ENCODE measurements around the gene GPR176. TPM values are rescaled to one million over a fixed set of nuclear protein-coding genes. Genes with fewer than 3 reads are reported as not detected.

The GPR176 gene
- total RNA-seq (2014; rRNA removed; shearing (Covaris generic)): 75.9 and 107 TPM in 2 replicates

DNA sequence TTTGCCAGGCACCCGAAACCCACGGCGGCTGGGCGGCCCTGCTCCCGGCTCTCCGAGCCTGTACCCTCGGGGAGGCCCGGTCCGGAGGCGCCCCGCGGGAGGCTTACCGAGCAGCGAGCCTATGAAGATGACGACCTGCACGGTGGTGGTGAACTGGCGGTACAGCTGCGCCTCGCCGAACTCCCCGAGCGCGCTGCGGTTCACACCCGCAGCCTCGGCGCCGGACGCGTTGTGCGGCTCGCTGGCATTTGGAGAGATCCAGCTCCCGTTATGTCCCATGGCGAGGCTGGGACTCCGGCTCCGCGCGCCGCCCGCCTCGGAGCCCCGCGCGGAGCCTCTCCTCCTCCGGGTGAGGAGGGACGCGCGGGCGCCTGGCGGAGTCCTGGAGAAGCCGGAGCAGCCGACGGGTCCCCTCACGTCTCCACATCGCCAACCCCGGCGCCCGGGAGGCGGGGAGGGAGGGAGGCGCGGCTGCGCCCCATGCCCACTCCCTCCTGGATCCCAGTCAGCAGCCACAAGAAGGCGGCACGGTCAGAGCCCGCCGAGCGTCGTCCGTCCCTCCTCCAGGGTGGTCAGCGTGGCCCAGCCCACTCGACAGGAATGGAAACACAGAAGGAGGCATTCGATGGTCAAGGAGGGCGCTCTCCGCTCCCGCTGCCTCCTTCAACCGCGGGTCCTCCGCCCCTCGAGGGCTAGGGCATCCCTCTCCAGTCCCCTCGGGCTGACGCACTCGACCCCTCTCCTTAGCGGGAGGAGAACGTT is at the start of gene GPR176:
Gene GPR176 (minus strand): TSS at position 519 of the 762 bp plus-strand sequence. CDS start 240 bp downstream, at position 279.
- DNase-seq (ENCODE audit: low read depth): peak; percentile 91

DNA sequence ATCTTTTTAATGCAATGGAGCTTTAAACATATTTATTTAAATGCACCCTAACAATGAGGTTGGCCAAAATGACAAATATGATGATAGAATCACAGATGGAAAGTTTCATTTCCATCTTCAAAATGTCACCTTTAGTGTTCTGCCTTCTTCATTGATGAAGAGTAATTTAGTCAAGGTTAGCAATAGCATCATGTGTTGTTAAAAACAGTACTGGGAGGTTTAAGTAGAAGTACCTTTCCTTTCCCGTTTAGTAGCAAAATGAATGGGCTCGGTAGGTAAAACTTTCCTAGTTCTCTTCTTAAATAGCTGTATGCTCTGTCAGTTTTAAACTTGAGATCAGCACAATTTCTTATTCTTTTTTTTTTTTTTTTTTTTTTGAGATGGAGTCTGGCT is 48.9 kb upstream of the GPR176 start:
- DNase-seq (ENCODE audit: low read depth): no peak

GRCh38 chr15:39968273-39969001 is 48.4 kb upstream of the GPR176 start:
- no peak for DNase-seq (ENCODE audit: low read depth)

- no peak for DNase-seq (ENCODE audit: low read depth)
These were observed 46.5 kb upstream of the GPR176 start for GRCh38 chr15:39966521-39966920.

- DNase-seq (ENCODE audit: low read depth): peak; percentile 24
These were observed 43.7 kb upstream of the GPR176 start for GRCh38 chr15:39963786-39964185.

DNA sequence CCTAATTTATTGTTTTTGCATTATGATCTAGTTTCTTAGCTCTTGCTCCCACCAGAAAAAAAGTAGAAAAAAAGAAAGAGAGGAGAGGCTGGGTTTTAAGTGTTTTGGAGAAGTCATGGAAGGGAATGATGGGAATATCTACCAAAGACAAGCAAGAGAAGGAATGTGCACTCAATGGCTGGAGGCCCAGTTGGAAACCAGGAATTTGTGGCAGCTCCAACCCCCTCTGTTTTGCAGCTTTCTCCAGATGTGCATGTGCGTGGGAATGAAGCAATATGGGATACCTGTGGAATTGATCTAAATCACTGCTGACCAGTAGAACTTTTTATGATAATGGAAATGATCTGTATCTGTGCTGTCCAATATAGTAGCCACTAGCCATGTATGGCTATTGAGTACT is 41.0 kb upstream of the GPR176 start:
- no peak for DNase-seq (ENCODE audit: low read depth)

DNA sequence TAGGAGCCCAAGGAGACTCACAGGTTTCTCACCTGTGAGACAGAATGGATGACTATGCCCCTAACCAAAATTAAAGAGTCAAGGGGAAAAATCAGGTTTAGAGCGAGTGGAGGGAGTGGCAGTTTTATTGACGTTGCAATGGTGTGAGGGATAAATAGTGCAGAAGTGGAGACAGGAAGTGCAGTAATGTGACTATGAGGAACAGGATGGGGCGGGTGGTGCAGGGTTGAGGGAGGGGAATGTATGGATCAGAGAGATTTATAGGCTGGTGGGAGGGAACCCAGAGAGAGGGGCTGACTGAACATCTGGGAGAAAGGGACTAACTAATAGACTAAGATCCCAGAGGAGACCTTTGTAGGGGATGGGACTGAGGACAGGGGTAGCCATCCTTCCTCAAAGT is 40.3 kb upstream of the GPR176 start:
- DNase-seq (ENCODE audit: low read depth): no peak

DNA sequence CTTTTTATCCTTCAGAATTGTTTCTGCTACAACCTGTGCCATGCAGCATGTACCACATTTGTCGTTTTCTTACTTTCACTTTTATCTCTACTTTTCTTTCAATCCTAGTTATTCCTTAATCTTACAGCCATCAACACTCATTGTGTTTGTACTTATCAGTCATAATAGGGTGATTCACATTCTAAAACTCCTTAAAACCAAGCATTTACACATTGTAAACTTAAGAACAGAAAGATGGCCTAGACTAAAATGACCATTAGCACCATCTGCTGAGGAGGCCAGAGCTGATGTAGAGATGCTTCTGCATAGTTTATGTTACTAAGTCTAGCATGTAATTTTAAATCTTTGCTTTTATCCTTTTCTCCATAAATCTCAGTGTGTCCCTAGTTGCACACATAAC is 39.3 kb upstream of the GPR176 start:
- DNase-seq (ENCODE audit: low read depth): no peak

DNA sequence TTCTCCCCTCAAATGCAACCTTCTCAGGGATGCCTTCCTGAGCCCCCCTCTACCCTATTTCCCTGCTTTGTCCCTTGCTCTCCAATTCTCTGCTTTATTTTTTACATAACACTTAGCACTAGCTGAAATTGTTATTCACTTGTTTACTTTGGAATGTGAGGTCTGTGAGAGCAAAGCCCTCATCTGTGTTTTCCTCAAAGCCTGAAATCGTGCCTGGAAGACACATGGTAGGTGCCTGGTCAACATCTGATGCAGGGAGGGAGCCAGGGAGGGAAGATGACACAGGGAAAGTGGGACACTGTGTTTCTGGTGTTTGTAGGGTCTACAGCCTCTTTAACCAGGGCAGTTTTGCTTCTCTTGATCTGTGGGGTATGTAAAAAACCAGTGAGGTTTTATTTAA is 37.4 kb upstream of the GPR176 start:
- no peak for DNase-seq (ENCODE audit: low read depth)

GRCh38 chr15:39953521-39953920 is 33.5 kb upstream of the GPR176 start:
- no peak for DNase-seq (ENCODE audit: low read depth)

DNA sequence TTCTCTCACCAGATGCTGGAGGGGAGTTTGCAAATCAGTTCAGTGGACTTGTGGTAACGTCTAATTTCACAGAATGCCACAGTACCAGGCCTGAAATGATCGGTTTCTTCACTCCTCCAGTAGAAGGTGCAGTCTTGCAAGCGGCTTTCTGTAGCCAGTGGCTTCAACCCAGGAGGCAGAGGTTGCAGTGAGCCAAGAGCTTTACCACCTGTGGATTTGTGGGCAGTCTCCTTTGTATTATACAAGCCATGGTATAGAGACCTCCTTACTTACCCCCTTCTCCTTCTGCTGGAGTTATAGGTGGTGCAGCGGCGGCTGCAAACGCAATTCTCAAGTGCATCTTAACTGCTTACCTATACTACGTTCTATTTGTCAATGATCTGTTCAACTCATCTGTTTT is 31.5 kb upstream of the GPR176 start:
- DNase-seq (ENCODE audit: low read depth): no peak

DNA sequence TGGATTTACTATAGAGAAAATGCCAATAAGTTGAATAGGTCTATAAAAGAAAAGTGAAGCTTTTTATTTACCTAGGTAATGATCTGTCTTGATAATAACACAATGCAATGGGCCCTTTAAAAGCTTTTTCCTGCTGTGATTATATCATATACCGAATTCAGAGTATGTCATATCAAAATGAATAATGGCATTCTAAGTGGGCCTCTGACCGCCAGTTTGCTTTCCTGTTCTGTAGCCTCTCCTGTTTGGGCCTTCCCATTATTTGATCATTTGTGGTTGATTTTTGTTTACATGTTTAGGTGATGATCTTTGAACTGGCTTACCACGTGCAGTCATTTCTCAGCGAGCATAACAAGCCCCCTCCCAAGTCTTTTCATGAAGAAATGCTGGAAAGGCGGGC is 28.8 kb upstream of the GPR176 start:
- no peak for DNase-seq (ENCODE audit: low read depth)

GRCh38 chr15:39947401-39948197 is 27.5 kb upstream of the GPR176 start:
- no peak for DNase-seq (ENCODE audit: low read depth)

- DNase-seq (ENCODE audit: low read depth): peak; percentile 62
These were observed 26.8 kb upstream of the GPR176 start for GRCh38 chr15:39946862-39947261.

- peak; percentile 67 for DNase-seq (ENCODE audit: low read depth)
These were observed 24.7 kb upstream of the GPR176 start for GRCh38 chr15:39944726-39945125.

GRCh38 chr15:39942753-39943150 is 22.7 kb upstream of the GPR176 start:
- no peak for DNase-seq (ENCODE audit: low read depth)

GRCh38 chr15:39942101-39942752 is 22.2 kb upstream of the GPR176 start:
- DNase-seq (ENCODE audit: low read depth): no peak

GRCh38 chr15:39939487-39940452 is 19.7 kb upstream of the GPR176 start:
- DNase-seq (ENCODE audit: low read depth): no peak

GRCh38 chr15:39937696-39938095 is 17.6 kb upstream of the GPR176 start:
- no peak for DNase-seq (ENCODE audit: low read depth)

DNA sequence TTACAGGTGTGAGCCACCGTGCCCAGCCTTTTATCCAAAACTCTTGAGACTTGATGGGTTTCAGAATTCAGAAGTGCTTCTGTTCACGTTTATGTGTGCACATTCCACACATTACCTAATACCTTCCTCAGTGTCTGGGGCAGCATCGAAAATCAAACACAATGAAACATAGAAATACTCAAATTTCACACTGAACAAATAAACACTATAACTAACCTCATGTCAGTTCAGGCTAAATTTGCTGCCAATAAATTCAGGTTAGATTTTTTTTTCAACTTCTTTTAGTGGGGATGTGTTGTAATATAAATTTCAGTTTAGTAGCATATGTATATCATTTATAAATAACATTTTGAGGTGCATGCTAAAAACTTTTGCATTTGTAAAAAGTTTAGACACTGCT is 16.6 kb upstream of the GPR176 start:
- DNase-seq (ENCODE audit: low read depth): no peak

GRCh38 chr15:39936187-39936586 is 16.1 kb upstream of the GPR176 start:
- peak; percentile 86 for DNase-seq (ENCODE audit: low read depth)
